ENCODE results near the gene PIK3R1. TPM values are rescaled to one million over a fixed set of nuclear protein-coding genes. Genes with fewer than 3 reads are reported as not detected.

The PIK3R1 gene
- total RNA-seq, 1 donor from 2014 or later, result 137 TPM

GRCh38 chr5:68226546-68227073, 11.1 kb downstream of the PIK3R1 start:
- H3K9me3 ChIP-seq, result no peaks in the 10 kb centered on the region
- intact Hi-C loops (cut with DNase I), result no loop called here
- H3K4me1 ChIP-seq, result peaks cover 64% of the 10 kb centered on the region
- peaks cover 35% of the 10 kb centered on the region for H3K36me3 ChIP-seq
- DNase-seq (no peak), ATAC-seq (no peak)
- no peak overlapping the region for H3K27ac ChIP-seq
- no peaks in the 10 kb centered on the region for H3K27me3 ChIP-seq
- TF ChIP-seq, protein P1, sequence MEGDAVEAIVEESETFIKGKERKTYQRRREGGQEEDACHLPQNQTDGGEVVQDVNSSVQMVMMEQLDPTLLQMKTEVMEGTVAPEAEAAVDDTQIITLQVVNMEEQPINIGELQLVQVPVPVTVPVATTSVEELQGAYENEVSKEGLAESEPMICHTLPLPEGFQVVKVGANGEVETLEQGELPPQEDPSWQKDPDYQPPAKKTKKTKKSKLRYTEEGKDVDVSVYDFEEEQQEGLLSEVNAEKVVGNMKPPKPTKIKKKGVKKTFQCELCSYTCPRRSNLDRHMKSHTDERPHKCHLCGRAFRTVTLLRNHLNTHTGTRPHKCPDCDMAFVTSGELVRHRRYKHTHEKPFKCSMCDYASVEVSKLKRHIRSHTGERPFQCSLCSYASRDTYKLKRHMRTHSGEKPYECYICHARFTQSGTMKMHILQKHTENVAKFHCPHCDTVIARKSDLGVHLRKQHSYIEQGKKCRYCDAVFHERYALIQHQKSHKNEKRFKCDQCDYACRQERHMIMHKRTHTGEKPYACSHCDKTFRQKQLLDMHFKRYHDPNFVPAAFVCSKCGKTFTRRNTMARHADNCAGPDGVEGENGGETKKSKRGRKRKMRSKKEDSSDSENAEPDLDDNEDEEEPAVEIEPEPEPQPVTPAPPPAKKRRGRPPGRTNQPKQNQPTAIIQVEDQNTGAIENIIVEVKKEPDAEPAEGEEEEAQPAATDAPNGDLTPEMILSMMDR (IDR thresholded peaks at IDR 0.05), result no peak
- no peak overlapping the region for H3K4me3 ChIP-seq

DNA sequence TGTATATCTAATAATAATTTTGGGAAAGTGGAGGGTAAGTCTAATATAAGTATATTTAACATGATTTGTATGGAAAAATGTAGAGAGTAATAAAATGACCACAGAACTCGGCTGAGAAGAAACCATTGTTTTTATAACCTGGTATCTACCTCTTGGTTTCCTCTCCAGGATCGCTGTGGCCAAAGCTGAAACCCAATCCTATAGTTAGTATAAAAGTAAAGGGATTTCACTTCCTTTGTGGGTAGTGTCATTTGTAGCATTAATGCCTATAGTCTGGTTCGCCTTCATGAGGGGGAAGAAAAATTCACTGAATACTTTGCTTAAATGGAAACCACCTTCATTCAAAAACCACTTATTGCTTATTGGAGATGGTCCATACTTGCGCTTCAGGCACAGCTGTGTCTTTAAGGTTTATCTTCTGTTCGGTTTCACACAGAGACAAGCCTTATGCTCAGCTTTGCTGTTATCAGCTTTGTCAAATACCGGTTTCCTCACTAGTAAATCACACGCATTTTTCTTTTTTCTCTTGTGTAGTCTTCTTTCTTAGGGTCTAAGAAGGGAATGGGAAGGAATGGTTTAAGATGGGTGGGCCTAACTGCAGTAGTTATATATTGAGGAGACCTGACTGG, 12.1 kb downstream of the PIK3R1 start:
- ATAC-seq (no peak), DNase-seq (no peak)
- H3K9me3 ChIP-seq, result no peaks in the 10 kb centered on the region
- H3K4me1 ChIP-seq, result peaks cover 56% of the 10 kb centered on the region
- H3K4me3 ChIP-seq, result no peak overlapping the region
- intact Hi-C loops (cut with DNase I), result no loop called here
- H3K27me3 ChIP-seq, result no peaks in the 10 kb centered on the region
- TF ChIP-seq, protein P1 (IDR thresholded peaks at IDR 0.05), result no peak
- H3K27ac ChIP-seq, result no peak overlapping the region
- peaks cover 35% of the 10 kb centered on the region for H3K36me3 ChIP-seq

DNA sequence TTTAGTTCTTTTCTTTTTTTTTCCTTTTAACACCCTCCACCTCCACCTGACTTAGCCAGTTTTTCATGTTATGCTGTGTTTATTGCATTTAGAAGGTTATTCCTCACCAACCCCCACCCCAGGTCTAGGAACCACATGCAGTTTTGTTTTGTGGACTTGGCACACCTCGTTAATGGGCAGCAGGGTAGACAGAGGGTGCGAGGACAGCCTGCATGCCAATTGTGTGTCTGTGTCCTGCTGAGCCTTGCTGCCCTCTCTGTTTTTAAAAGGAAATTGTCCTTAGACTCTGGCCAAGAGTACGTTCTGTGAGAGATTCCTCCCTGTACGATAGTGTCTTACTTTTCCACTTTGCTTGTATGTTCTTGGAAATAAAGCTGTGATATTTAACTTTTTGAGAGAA, 13.9 kb downstream of the PIK3R1 start:
- Histone ChIP-seq H3K4me1 (peaks cover 46% of the 10 kb centered on the region), H3K27ac (no peak overlapping the region), H3K4me3 (no peak overlapping the region), H3K27me3 (no peaks in the 10 kb centered on the region), H3K36me3 (peaks cover 35% of the 10 kb centered on the region), H3K9me3 (no peaks in the 10 kb centered on the region)
- ATAC-seq (no peak), DNase-seq (no peak)
- TF ChIP-seq, protein P1 (IDR thresholded peaks at IDR 0.05), result no peak
- intact Hi-C loops (cut with DNase I), result no loop called here

- peaks cover 38% of the 10 kb centered on the region for H3K4me1 ChIP-seq
- H3K36me3 ChIP-seq, result peaks cover 35% of the 10 kb centered on the region
- no peak overlapping the region for H3K27ac ChIP-seq
- intact Hi-C loops (cut with DNase I), result no loop called here
- DNase-seq (no peak), ATAC-seq (no peak)
- H3K4me3 ChIP-seq, result no peak overlapping the region
- H3K9me3 ChIP-seq, result no peaks in the 10 kb centered on the region
- TF ChIP-seq, protein P1 (IDR thresholded peaks at IDR 0.05), result no peak
- no peaks in the 10 kb centered on the region for H3K27me3 ChIP-seq
These were observed 14.7 kb downstream of the PIK3R1 start for GRCh38 chr5:68230285-68230684.

DNA sequence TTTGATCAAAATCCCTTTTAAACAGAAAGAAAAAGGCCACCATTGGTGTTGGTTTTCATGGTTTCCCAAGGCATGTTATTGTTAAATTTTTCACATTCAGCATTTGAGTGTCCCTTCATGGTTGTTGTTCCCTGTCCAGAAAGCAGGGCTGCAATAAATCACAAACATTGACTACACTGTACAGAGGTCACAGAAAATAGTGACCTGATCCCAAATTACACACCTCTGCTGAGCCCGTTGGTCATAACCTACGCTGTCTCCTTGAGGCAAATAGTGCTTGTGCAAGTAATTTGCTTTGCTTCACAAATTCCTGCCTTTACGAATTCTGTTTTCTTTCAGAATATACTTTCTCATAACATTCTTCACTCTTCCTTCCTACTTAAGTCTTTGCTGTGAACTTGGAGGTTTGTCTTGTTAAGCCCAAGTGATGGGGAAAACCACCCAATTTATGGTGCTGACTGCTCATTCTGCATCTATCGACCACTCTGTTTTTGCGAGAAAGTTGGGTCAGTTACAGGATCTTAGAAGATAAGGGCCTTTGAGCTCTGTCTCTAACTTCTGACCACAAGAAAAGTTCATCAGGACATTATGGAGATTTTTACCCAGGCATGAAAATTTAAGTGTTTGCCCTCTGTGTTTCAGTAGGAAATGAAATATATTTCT, 16.0 kb downstream of the PIK3R1 start:
- Histone ChIP-seq H3K9me3 (no peaks in the 10 kb centered on the region), H3K36me3 (peaks cover 31% of the 10 kb centered on the region), H3K4me1 (peaks cover 29% of the 10 kb centered on the region), H3K27me3 (no peaks in the 10 kb centered on the region), H3K27ac (no peak overlapping the region), H3K4me3 (no peak overlapping the region)
- no peak for DNase-seq
- TF ChIP-seq, protein P1 (IDR thresholded peaks at IDR 0.05), result no peak
- intact Hi-C loops (cut with DNase I), result no loop called here
- ATAC-seq, result no peak

Data from upper lobe of right lung (tissue), 1 donor.